SK-N-SH treated with all-trans-retinoic acid at 6 μM for 48 hours (cell line): ENCODE results near the gene PCNX3.

Source experiments
- ATAC-seq: fragments of 200-7000 bp; cut with Tn5 transposase; 3 replicates; pipeline ENCODE4 v1.9.1; 2020; ENCODE audit warnings: mild to moderate bottlenecking, moderate library complexity
- ARNTL ChIP-seq: fragments of 450-650 bp; formaldehyde crosslinking; IDR thresholded peaks from 2 replicates; pipeline ENCODE4 v1.5.0; 2020; ENCODE audit warnings: low read depth, mild to moderate bottlenecking, moderate library complexity, borderline replicate concordance
- BACH2 ChIP-seq: fragments of 250-450 bp; sonication (Bioruptor Pico); IDR thresholded peaks from 2 replicates; pipeline ENCODE4 v1.9.0; 2021; ENCODE audit warnings: mild to moderate bottlenecking, borderline replicate concordance
- CSDC2 ChIP-seq: fragments of 250-450 bp; sonication (Bioruptor Pico); IDR thresholded peaks from 2 replicates; pipeline ENCODE4 v1.5.0; 2020; ENCODE audit warnings: mild to moderate bottlenecking, moderate library complexity
- ESRRG ChIP-seq: fragments of 250-450 bp; sonication (Bioruptor Pico); IDR thresholded peaks from 2 replicates; pipeline ENCODE4 v1.6.1; 2021; ENCODE audit warnings: mild to moderate bottlenecking
- GLIS3 ChIP-seq: fragments of 250-450 bp; sonication (Bioruptor Pico); IDR thresholded peaks from 2 replicates; pipeline ENCODE4 v1.5.0; 2020; ENCODE audit warnings: mild to moderate bottlenecking, moderate library complexity
- ISL1 ChIP-seq: fragments of 250-450 bp; sonication (Bioruptor Pico); IDR thresholded peaks from 2 replicates; pipeline ENCODE4 v2.1.2; 2022; ENCODE audit warnings: mild to moderate bottlenecking, moderate library complexity
- OSR1 ChIP-seq: fragments of 250-450 bp; sonication (Bioruptor Pico); IDR thresholded peaks from 2 replicates; pipeline ENCODE4 v1.8.0; 2022; ENCODE audit warnings: moderate library complexity, mild to moderate bottlenecking, inconsistent platforms
- PATZ1 ChIP-seq: fragments of 250-450 bp; sonication (Bioruptor Pico); IDR thresholded peaks from 2 replicates; pipeline ENCODE4 v1.8.0; 2020; ENCODE audit warnings: mild to moderate bottlenecking, moderate library complexity, borderline replicate concordance
- PPARA ChIP-seq: fragments of 250-450 bp; sonication (Bioruptor Pico); IDR thresholded peaks from 2 replicates; pipeline ENCODE4 v1.5.0; 2020; ENCODE audit warnings: mild to moderate bottlenecking, borderline replicate concordance
- RARB ChIP-seq: fragments of 250-450 bp; sonication (Bioruptor Pico); IDR thresholded peaks from 2 replicates; pipeline ENCODE4 v1.8.0; 2021; ENCODE audit warnings: mild to moderate bottlenecking, moderate library complexity
- SNAI2 ChIP-seq: fragments of 250-450 bp; sonication (Bioruptor Pico); IDR thresholded peaks from 2 replicates; pipeline ENCODE4 v1.5.0; 2020; ENCODE audit warnings: mild to moderate bottlenecking, moderate library complexity
- TCF4 ChIP-seq: fragments of 250-450 bp; sonication (Bioruptor Pico); IDR thresholded peaks from 2 replicates; pipeline ENCODE4 v1.8.0; 2021; ENCODE audit warnings: mild to moderate bottlenecking, moderate library complexity, borderline replicate concordance
- TOX ChIP-seq: fragments of 250-450 bp; sonication (Bioruptor Pico); IDR thresholded peaks from 2 replicates; pipeline ENCODE4 v1.8.0; 2021; ENCODE audit warnings: mild to moderate bottlenecking, moderate library complexity, borderline replicate concordance
- TSHZ2 ChIP-seq: fragments of 250-450 bp; sonication (Bioruptor Pico); IDR thresholded peaks from 2 replicates; pipeline ENCODE4 v1.5.0; 2020; ENCODE audit warnings: mild to moderate bottlenecking, moderate library complexity
- ZC3H10 ChIP-seq: fragments of 250-450 bp; sonication (Bioruptor Pico); IDR thresholded peaks from 2 replicates; pipeline ENCODE4 v1.5.1; 2021; ENCODE audit warnings: mild to moderate bottlenecking, moderate library complexity
- ZFP3 ChIP-seq: fragments of 250-450 bp; sonication (Bioruptor Pico); IDR thresholded peaks from 2 replicates; pipeline ENCODE4 v1.5.0; 2020; ENCODE audit warnings: mild to moderate bottlenecking, moderate library complexity
- ZNF565 ChIP-seq: fragments of 450-650 bp; formaldehyde crosslinking; conservative IDR thresholded peaks from 2 replicates; pipeline ENCODE4 v1.5.0; 2020; ENCODE audit warnings: low read depth, mild to moderate bottlenecking, moderate library complexity
- ZNF70 ChIP-seq: fragments of 450-650 bp; formaldehyde crosslinking; IDR thresholded peaks from 2 replicates; pipeline ENCODE4 v1.5.0; 2020; ENCODE audit warnings: mild to moderate bottlenecking, moderate library complexity
- ZNF8 ChIP-seq: fragments of 450-650 bp; formaldehyde crosslinking; IDR thresholded peaks from 2 replicates; pipeline ENCODE4 v1.5.0; 2020; ENCODE audit warnings: mild to moderate bottlenecking, moderate library complexity
- TF ChIP-seq, protein P1 (sequence below): fragments of 250-450 bp; sonication (Bioruptor Pico); IDR thresholded peaks from 2 replicates; pipeline ENCODE4 v1.5.1; 2021; ENCODE audit warnings: mild to moderate bottlenecking, moderate library complexity
- TF ChIP-seq, protein P2 (sequence below): fragments of 250-450 bp; sonication (Bioruptor Pico); IDR thresholded peaks from 2 replicates; pipeline ENCODE4 v1.8.0; 2021; ENCODE audit warnings: low read depth, mild to moderate bottlenecking, moderate library complexity, borderline replicate concordance

The PCNX3 gene

GRCh38 chr11:65589444-65590239, 25.9 kb upstream of the PCNX3 start:
- TF ChIP-seq, protein P1, sequence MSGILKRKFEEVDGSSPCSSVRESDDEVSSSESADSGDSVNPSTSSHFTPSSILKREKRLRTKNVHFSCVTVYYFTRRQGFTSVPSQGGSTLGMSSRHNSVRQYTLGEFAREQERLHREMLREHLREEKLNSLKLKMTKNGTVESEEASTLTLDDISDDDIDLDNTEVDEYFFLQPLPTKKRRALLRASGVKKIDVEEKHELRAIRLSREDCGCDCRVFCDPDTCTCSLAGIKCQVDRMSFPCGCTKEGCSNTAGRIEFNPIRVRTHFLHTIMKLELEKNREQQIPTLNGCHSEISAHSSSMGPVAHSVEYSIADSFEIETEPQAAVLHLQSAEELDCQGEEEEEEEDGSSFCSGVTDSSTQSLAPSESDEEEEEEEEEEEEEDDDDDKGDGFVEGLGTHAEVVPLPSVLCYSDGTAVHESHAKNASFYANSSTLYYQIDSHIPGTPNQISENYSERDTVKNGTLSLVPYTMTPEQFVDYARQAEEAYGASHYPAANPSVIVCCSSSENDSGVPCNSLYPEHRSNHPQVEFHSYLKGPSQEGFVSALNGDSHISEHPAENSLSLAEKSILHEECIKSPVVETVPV = no peak
- TF ChIP-seq PPARA (CRISPR knock-in tag) = no peak
- TF ChIP-seq CSDC2 (CRISPR knock-in tag) = no peak
- no peak for TF ChIP-seq ZFP3 (CRISPR knock-in tag)
- no peak for TF ChIP-seq PATZ1 (CRISPR knock-in tag)
- TF ChIP-seq, protein P2, sequence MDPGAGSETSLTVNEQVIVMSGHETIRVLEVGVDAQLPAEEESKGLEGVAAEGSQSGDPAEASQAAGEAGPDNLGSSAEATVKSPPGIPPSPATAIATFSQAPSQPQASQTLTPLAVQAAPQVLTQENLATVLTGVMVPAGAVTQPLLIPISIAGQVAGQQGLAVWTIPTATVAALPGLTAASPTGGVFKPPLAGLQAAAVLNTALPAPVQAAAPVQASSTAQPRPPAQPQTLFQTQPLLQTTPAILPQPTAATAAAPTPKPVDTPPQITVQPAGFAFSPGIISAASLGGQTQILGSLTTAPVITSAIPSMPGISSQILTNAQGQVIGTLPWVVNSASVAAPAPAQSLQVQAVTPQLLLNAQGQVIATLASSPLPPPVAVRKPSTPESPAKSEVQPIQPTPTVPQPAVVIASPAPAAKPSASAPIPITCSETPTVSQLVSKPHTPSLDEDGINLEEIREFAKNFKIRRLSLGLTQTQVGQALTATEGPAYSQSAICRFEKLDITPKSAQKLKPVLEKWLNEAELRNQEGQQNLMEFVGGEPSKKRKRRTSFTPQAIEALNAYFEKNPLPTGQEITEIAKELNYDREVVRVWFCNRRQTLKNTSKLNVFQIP = no peak
- TF ChIP-seq ISL1 (CRISPR knock-in tag) = no peak
- no peak for TF ChIP-seq BACH2 (CRISPR knock-in tag)
- TF ChIP-seq OSR1 (CRISPR knock-in tag) = no peak
- TF ChIP-seq ZC3H10 (CRISPR knock-in tag) = no peak
- TF ChIP-seq TSHZ2 (CRISPR knock-in tag) = no peak
- TF ChIP-seq TCF4 (CRISPR knock-in tag) = no peak
- no peak for TF ChIP-seq ZNF8 (CRISPR knock-in tag)
- TF ChIP-seq TOX = no peak
- TF ChIP-seq SNAI2 (CRISPR knock-in tag) = no peak
- no peak for TF ChIP-seq ZNF565 (CRISPR knock-in tag)
- no peak for TF ChIP-seq ESRRG (CRISPR knock-in tag)
- no peak for TF ChIP-seq RARB (CRISPR knock-in tag)
- TF ChIP-seq ARNTL = no peak
- no peak for ATAC-seq

DNA sequence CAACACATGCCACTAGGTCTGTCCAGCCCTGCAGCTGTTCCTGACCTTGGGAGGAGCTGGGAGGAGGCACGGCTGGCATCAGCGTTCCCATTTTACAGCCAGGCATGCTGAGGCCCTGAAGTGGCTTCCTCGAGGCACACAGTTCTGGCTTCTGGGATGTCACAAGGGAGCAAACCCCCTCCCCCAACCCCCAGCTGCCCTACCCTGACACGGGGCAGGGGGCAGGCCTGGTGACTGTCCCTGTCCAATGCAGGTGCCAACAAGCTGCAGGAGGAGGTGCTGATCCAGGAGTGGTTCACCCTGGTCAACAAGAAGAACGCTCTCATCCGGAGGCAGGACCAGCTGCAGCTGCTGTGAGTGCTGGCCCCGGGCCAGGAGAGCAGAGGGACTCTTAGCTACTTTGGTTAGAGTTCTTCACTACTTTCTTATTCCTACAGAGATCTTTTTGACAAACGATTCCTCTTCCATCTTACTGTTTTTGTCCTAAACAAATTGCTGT, 25.3 kb upstream of the PCNX3 start:
- no peak for ATAC-seq
- TF ChIP-seq ARNTL (no peak), GLIS3 (CRISPR knock-in tag) (no peak), ZNF8 (CRISPR knock-in tag) (no peak), TSHZ2 (CRISPR knock-in tag) (no peak), CSDC2 (CRISPR knock-in tag) (no peak), OSR1 (CRISPR knock-in tag) (no peak), ISL1 (CRISPR knock-in tag) (no peak), TOX (no peak), ZFP3 (CRISPR knock-in tag) (no peak), RARB (CRISPR knock-in tag) (no peak), ZNF70 (CRISPR knock-in tag) (no peak)
- TF ChIP-seq, protein P2 = no peak
